GM19035 (cell line): Measurements from ENCODE around the gene PMF1.
"Not testable (repeated sequence)": the region's sequence is repeated elsewhere in the genome, so short reads cannot be mapped to it uniquely, and the experiment has no call there.

Experiments
- ATAC-seq: cut with Tn5 transposase; IDR thresholded peaks from one replicate; pipeline ENCODE4 v1.9.1; 2021; ENCODE audit not compliant: unreplicated experiment

PMF1 gene

GRCh38 chr1:156212833-156213643 lies at the start of gene PMF1:
TSS of gene PMF1 (plus strand) at chr1:156213007. CDS start at chr1:156213016, 9 bp downstream.
- ATAC-seq = peak; percentile 91

GRCh38 chr1:156163712-156164111 lies 49.1 kb upstream of the PMF1 start:
- ATAC-seq = no peak

- ATAC-seq = no peak
Measured at GRCh38 chr1:156164125-156164831, 48.5 kb upstream of the PMF1 start.

GRCh38 chr1:156165083-156165482 lies 47.7 kb upstream of the PMF1 start:
- ATAC-seq = no peak

GRCh38 chr1:156167536-156167935 lies 45.3 kb upstream of the PMF1 start:
- no peak for ATAC-seq

GRCh38 chr1:156172696-156173470 lies 39.9 kb upstream of the PMF1 start:
- ATAC-seq = no peak

- ATAC-seq = no peak
Measured at GRCh38 chr1:156176610-156177210, 36.1 kb upstream of the PMF1 start.

- no peak for ATAC-seq
Measured at GRCh38 chr1:156177919-156178654, 34.7 kb upstream of the PMF1 start.

- ATAC-seq = no peak
Measured at GRCh38 chr1:156180471-156180870, 32.3 kb upstream of the PMF1 start.

GRCh38 chr1:156181391-156181924 lies 31.3 kb upstream of the PMF1 start:
- ATAC-seq = not testable (repeated sequence)

GRCh38 chr1:156182010-156182779 lies 30.6 kb upstream of the PMF1 start:
- ATAC-seq = not testable (repeated sequence)

- not testable (repeated sequence) for ATAC-seq
Measured at GRCh38 chr1:156186347-156187177, 26.2 kb upstream of the PMF1 start.

GRCh38 chr1:156190265-156190664 lies 22.5 kb upstream of the PMF1 start:
- ATAC-seq = not testable (repeated sequence)

GRCh38 chr1:156191292-156191964 lies 21.4 kb upstream of the PMF1 start:
- no peak for ATAC-seq

GRCh38 chr1:156193208-156193487 lies 19.7 kb upstream of the PMF1 start:
- ATAC-seq = no peak

GRCh38 chr1:156193488-156194299 lies 19.1 kb upstream of the PMF1 start, which contains the start of gene SLC25A44:
TSS of gene SLC25A44 (plus strand) at chr1:156194104. CDS start at chr1:156199848, 5,744 bp downstream.
- peak; percentile 95 for ATAC-seq

- ATAC-seq = peak; percentile 2
Measured at GRCh38 chr1:156194300-156194652, 18.5 kb upstream of the PMF1 start.
